ENCODE measurements around the gene UMOD. TPM values are rescaled to one million over a fixed set of nuclear protein-coding genes. Genes with fewer than 3 reads are reported as not detected.

UMOD gene
- not detected for total RNA-seq

DNA sequence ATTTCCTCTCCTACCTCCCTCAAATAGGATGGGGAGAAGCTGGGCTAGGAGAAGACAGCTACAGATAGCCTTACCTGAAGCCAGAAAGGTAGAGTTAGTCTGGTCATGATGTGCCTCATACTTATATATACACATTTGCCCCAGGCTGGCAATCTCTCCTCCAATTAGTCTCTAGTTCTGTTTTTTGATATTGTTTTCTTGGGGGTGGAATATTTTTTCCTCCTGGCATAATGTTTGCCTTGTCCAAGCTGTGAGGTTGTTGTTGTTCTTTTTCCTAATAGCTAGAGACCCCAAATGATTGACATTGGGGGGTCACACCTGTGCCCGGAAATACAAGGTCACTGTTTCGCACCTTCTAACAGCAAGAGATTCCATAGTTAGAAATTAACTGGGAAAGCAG lies at the start of gene UMOD:
UMOD (minus strand) TSS at position 101 of the 400 bp plus-strand sequence. CDS start 1,978 bp downstream, outside the sequence.
- H3K36me3 ChIP-seq, result no peaks in the 10 kb centered on the region
- DNase-seq (ENCODE audit: low spot score), result no peak
- H3K27ac ChIP-seq, result no peak within 1 kb of the TSS
- no peak within 1 kb of the TSS for H3K4me3 ChIP-seq
- H3K27me3 ChIP-seq, result no peaks in the 10 kb centered on the region
- TF ChIP-seq, protein P1, sequence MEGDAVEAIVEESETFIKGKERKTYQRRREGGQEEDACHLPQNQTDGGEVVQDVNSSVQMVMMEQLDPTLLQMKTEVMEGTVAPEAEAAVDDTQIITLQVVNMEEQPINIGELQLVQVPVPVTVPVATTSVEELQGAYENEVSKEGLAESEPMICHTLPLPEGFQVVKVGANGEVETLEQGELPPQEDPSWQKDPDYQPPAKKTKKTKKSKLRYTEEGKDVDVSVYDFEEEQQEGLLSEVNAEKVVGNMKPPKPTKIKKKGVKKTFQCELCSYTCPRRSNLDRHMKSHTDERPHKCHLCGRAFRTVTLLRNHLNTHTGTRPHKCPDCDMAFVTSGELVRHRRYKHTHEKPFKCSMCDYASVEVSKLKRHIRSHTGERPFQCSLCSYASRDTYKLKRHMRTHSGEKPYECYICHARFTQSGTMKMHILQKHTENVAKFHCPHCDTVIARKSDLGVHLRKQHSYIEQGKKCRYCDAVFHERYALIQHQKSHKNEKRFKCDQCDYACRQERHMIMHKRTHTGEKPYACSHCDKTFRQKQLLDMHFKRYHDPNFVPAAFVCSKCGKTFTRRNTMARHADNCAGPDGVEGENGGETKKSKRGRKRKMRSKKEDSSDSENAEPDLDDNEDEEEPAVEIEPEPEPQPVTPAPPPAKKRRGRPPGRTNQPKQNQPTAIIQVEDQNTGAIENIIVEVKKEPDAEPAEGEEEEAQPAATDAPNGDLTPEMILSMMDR (IDR thresholded peaks at IDR 0.05), result no peak
- no peaks in the 10 kb centered on the region for H3K9me3 ChIP-seq
- H3K4me1 ChIP-seq, result no peaks in the 10 kb centered on the region

GRCh38 chr16:20401475-20402016 lies 49.0 kb upstream of the UMOD start:
- Histone ChIP-seq H3K36me3 (no peaks in the 10 kb centered on the region), H3K27me3 (no peaks in the 10 kb centered on the region), H3K27ac (no peak overlapping the region), H3K4me3 (no peak overlapping the region), H3K9me3 (no peaks in the 10 kb centered on the region), H3K4me1 (no peaks in the 10 kb centered on the region)
- TF ChIP-seq, protein P1 (IDR thresholded peaks at IDR 0.05), result no peak
- no peak for DNase-seq (ENCODE audit: low spot score)

- TF ChIP-seq, protein P1 (IDR thresholded peaks at IDR 0.05), result no peak
- H3K4me3 ChIP-seq, result no peak overlapping the region
- no peaks in the 10 kb centered on the region for H3K9me3 ChIP-seq
- no peaks in the 10 kb centered on the region for H3K27me3 ChIP-seq
- no peaks in the 10 kb centered on the region for H3K36me3 ChIP-seq
- no peaks in the 10 kb centered on the region for H3K4me1 ChIP-seq
- DNase-seq (ENCODE audit: low spot score), result no peak
- H3K27ac ChIP-seq, result no peak overlapping the region
Observed at GRCh38 chr16:20401066-20401465, 48.6 kb upstream of the UMOD start.

- H3K4me1 ChIP-seq, result peaks cover 0 to under 1% of the 10 kb centered on the region in 2 donors
- H3K4me3 ChIP-seq, result no peak overlapping the region
- TF ChIP-seq, protein P1 (IDR thresholded peaks at IDR 0.05), result no peak
- no peaks in the 10 kb centered on the region for H3K36me3 ChIP-seq
- H3K9me3 ChIP-seq, result no peaks in the 10 kb centered on the region
- no peak for DNase-seq (ENCODE audit: low spot score)
- no peaks in the 10 kb centered on the region for H3K27me3 ChIP-seq
- H3K27ac ChIP-seq, result no peak overlapping the region
Observed at GRCh38 chr16:20399185-20399584, 46.7 kb upstream of the UMOD start.

DNA sequence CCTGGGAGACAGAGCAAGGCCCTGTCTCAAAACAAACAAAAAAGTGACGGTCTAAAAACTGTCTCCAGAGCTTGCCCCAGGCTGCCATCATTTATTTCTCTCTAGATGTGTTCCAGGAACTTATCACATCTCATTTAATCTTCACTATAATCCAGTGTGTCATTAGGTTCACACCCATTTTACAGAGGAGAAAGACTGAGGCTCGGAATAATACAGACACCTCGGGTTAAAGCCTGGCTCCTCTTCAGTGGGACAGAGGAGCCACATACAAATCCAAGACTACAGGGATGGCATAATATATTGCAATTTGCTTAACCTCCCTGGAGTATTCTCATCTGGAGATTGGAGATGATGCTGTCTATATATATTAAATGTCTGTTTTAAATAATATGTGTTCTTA lies 46.1 kb upstream of the UMOD start:
- Histone ChIP-seq H3K27me3 (no peaks in the 10 kb centered on the region), H3K27ac (no peak overlapping the region), H3K36me3 (no peaks in the 10 kb centered on the region), H3K4me3 (no peak overlapping the region), H3K4me1 (peaks cover 0 to 6% of the 10 kb centered on the region in 2 donors), H3K9me3 (no peaks in the 10 kb centered on the region)
- no peak for DNase-seq (ENCODE audit: low spot score)
- TF ChIP-seq, protein P1 (IDR thresholded peaks at IDR 0.05), result no peak

DNA sequence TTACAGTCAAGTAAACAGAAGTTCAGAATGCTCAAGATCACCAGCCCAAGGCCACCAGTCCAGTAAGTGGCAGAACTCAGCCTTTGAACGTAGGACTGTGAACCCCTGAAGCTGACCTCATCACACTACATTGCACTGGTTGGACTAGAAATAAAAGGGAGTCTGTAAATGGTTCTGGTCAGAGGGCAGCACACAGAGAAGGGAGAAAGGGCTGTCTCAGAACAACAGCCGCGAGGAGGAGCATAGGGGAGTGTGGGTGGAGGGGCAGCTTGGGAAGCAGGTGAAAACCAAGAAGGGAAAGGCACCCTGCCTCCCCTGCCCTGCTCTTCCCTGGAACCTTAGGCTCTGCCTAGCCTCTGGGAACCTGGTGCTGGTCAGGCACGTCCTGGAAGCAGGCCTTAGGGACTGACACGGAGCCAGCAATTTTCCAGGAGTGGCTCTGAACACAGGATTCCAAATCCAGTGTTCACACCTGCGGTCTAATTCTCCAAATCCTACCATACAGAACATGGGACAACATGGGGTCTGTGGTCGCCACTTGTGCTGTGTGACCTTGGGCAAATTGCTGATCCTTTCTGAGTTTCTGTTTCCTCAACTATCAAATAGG lies 45.1 kb upstream of the UMOD start:
- TF ChIP-seq, protein P1 (IDR thresholded peaks at IDR 0.05), result no peak
- H3K27ac ChIP-seq, result no peak overlapping the region
- DNase-seq (ENCODE audit: low spot score), result no peak
- H3K4me3 ChIP-seq, result no peak overlapping the region
- peaks cover 0 to 7% of the 10 kb centered on the region in 2 donors for H3K4me1 ChIP-seq
- H3K9me3 ChIP-seq, result no peaks in the 10 kb centered on the region
- H3K27me3 ChIP-seq, result no peaks in the 10 kb centered on the region
- no peaks in the 10 kb centered on the region for H3K36me3 ChIP-seq

Data from right atrium auricular region (tissue), 2 donors.